Lung (tissue), 12 donors: ENCODE results near the gene DNHD1. TPM values are rescaled to one million over a fixed set of nuclear protein-coding genes. Genes with fewer than 3 reads are reported as not detected.

Source experiments
- ATAC-seq: fragments of 200-7000 bp; cut with Tn5 transposase; one replicate; pipeline ENCODE4 v1.9.1; 2020; ENCODE audit warnings: moderate number of reproducible peaks; ENCODE audit not compliant: insufficient read depth, low FRiP score
- DNase-seq, 3 donors: peaks; one replicate each; pipeline ENCODE4 v3.0.0-alpha.2; 2013 to 2017
- H3K27ac ChIP-seq, 2 donors: one replicate each; pipeline ENCODE4 v1.5.1; 2013; ENCODE audit warnings: mild to moderate bottlenecking in 2 of 2, moderate library complexity in 2 of 2, control low read depth in 1 of 2, inconsistent platforms in 1 of 2, low read depth in 1 of 2, low read length in 1 of 2
- H3K27me3 ChIP-seq, 3 donors: one replicate each; pipeline ENCODE4 v1.5.1; 2013; ENCODE audit warnings: low read length in 2 of 3; ENCODE audit not compliant: control insufficient read depth in 3 of 3, insufficient read depth in 3 of 3
- H3K36me3 ChIP-seq, 4 donors: one replicate each; pipeline ENCODE4 v1.5.1; 2013; ENCODE audit warnings: low read length in 4 of 4, mild to moderate bottlenecking in 1 of 4, moderate library complexity in 1 of 4; ENCODE audit not compliant: control insufficient read depth in 4 of 4, insufficient read depth in 4 of 4
- H3K4me1 ChIP-seq, 5 donors: one replicate each; pipeline ENCODE4 v1.5.1; 2013; ENCODE audit warnings: low read length in 5 of 5, mild to moderate bottlenecking in 2 of 5, moderate library complexity in 1 of 5; ENCODE audit not compliant: control insufficient read depth in 5 of 5, insufficient read depth in 5 of 5
- H3K4me3 ChIP-seq: one replicate; pipeline ENCODE4 v1.5.1; 2013; ENCODE audit warnings: mild to moderate bottlenecking, control low read depth, moderate library complexity
- H3K9ac ChIP-seq, 2 donors: one replicate each; pipeline ENCODE4 v1.5.1; 2013; ENCODE audit warnings: low read length in 2 of 2, control low read depth in 1 of 2; ENCODE audit not compliant: insufficient read depth in 1 of 2
- H3K9me3 ChIP-seq, 4 donors: one replicate each; pipeline ENCODE4 v1.5.1; 2013; ENCODE audit warnings: low read length in 3 of 4, mild to moderate bottlenecking in 1 of 4, moderate library complexity in 1 of 4; ENCODE audit not compliant: control insufficient read depth in 4 of 4, insufficient read depth in 3 of 4
- CTCF ChIP-seq: IDR thresholded peaks from 2 replicates; pipeline ENCODE4 v1.5.1; 2012; ENCODE audit warnings: mild to moderate bottlenecking; ENCODE audit errors: control extremely low read depth, extremely low read depth
- WGBS, 2 donors: extraction: QIAGEN DNeasy Blood & Tissue Kit; methylation state at CpG; one replicate each; pipeline ENCODE4 v1.1.7; 2013; 5-methylcytosine and 5-hydroxymethylcytosine counted together
- polyA plus RNA-seq, 2 donors: library from polyadenylated mRNA; stranded (reverse); fragments of 200-250 nt; gene quantifications; one replicate each; pipeline ENCODE4 v1.2.1, GENCODE V29; 2013
- total RNA-seq, 2 donors: library from RNA; depleted of rRNA in 1 of 2; stranded (reverse); fragments of >200 nt in 1 of 2; gene quantifications; one replicate each; pipeline ENCODE4 v1.2.1, GENCODE V29; 2014 to 2021
- donor health status: control.
- donor health status: control.
- donor health status: Bipolar disorder and iron deficiency.
- donor health status: healthy.
- donor health status: DM: yes; HTN: yes; CAD: no.

DNHD1 gene
- total and polyA plus RNA-seq, 4 donors: 4.5 to 15.6 (median 12.0) TPM

- 9% methylated on average over 15 of the region's 15 CpGs for WGBS, 2 donors
Measured at GRCh38 chr11:6618117-6619003, 121.3 kb downstream of the DNHD1 start.

GRCh38 chr11:6619004-6619745, 122.1 kb downstream of the DNHD1 start, which contains the start of gene TPP1:
TSS of gene TPP1 (minus strand) at chr11:6619422. CDS start at chr11:6619400, 22 bp downstream.
- DNase-seq (peak; percentile 94 to 97 (median 97)), ATAC-seq (peak; percentile 95)
- peak within 1 kb of the TSS; percentile 78 for H3K4me3 ChIP-seq
- 0 to 1% methylated on average over 16 of the region's 16 CpGs for WGBS, 2 donors
- H3K36me3 ChIP-seq: peaks cover 0 to 30% (median 14%) of the 10 kb centered on the region in 4 donors
- H3K9me3 ChIP-seq: no peaks in the 10 kb centered on the region
- no peaks in the 10 kb centered on the region for H3K27me3 ChIP-seq
- no peak for TF ChIP-seq CTCF
- H3K4me1 ChIP-seq: peaks cover 0 to 23% (median 11%) of the 10 kb centered on the region in 5 donors
- H3K27ac ChIP-seq: peak within 1 kb of the TSS; percentile 43 to 93
- peak within 1 kb of the TSS; percentile 63 to 84 for H3K9ac ChIP-seq

More at GRCh38 chr11:6618117-6619003, 121.3 kb downstream of the DNHD1 start:
- Histone ChIP-seq H3K4me3 (peak overlapping the region; percentile 78), H3K4me1 (peaks cover 0 to 23% (median 11%) of the 10 kb centered on the region in 5 donors), H3K9me3 (no peaks in the 10 kb centered on the region), H3K36me3 (peaks cover 0 to 23% (median 12%) of the 10 kb centered on the region in 4 donors), H3K27me3 (no peaks in the 10 kb centered on the region), H3K27ac (peak overlapping the region; percentile 24 to 93), H3K9ac (peak overlapping the region; percentile 63 to 84)
- peak; percentile 4 for TF ChIP-seq CTCF
- ATAC-seq (no peak), DNase-seq (peak; percentile 81 to 90 (median 84))

- Histone ChIP-seq H3K36me3 (peaks cover 0 to 30% (median 17%) of the 10 kb centered on the region in 4 donors), H3K9me3 (no peaks in the 10 kb centered on the region), H3K27ac (no peak overlapping the region), H3K4me3 (no peak overlapping the region), H3K9ac (no peak overlapping the region), H3K27me3 (no peaks in the 10 kb centered on the region), H3K4me1 (peaks cover 0 to 23% (median 11%) of the 10 kb centered on the region in 5 donors)
- 58 to 74% methylated on average over 1 of the region's 1 CpG for WGBS, 2 donors
- DNase-seq: no peak
- TF ChIP-seq CTCF: no peak
- no peak for ATAC-seq
Measured at GRCh38 chr11:6620636-6621035, 123.6 kb downstream of the DNHD1 start.

Other genes with a start within 250 kb of the DNHD1 start
- not detected for gene CCKBR, start 237.4 kb upstream of the DNHD1 start, total RNA-seq
- gene CCKBR, start 237.4 kb upstream of the DNHD1 start, polyA plus RNA-seq: not detected
- 100 to 1,000 TPM in 1 of 2 donors, 10 to 100 TPM in 1; 23.2 to 122 TPM for gene CAVIN3, start 176.8 kb upstream of the DNHD1 start, total RNA-seq
- gene CAVIN3, start 176.8 kb upstream of the DNHD1 start, polyA plus RNA-seq: 100 to 1,000 TPM in 1 of 2 donors, 10 to 100 TPM in 1; 59.1 to 114 TPM
- 10 to 100 TPM; 19.3 to 69.5 TPM for gene SMPD1, start 106.8 kb upstream of the DNHD1 start, total RNA-seq
- 10 to 100 TPM; 31.8 to 34.0 TPM for gene SMPD1, start 106.8 kb upstream of the DNHD1 start, polyA plus RNA-seq
- 10 to 100 TPM; 38.9 to 42.0 TPM for gene APBB1, start 78.2 kb upstream of the DNHD1 start, total RNA-seq
- 10 to 100 TPM; 18.8 to 22.3 TPM for gene APBB1, start 78.2 kb upstream of the DNHD1 start, polyA plus RNA-seq
- 1 to 10 TPM; 2.3 to 3.5 TPM for gene HPX, start 56.3 kb upstream of the DNHD1 start, total RNA-seq
- gene HPX, start 56.3 kb upstream of the DNHD1 start, polyA plus RNA-seq: 1 to 10 TPM in 1 of 2 donors, under 1 TPM in 1; 0.46 to 1.3 TPM
- 10 to 100 TPM; 28.4 to 29.0 TPM for gene TRIM3, start 23.3 kb upstream of the DNHD1 start, total RNA-seq
- gene TRIM3, start 23.3 kb upstream of the DNHD1 start, polyA plus RNA-seq: 10 to 100 TPM; 15.7 to 16.4 TPM
- 10 to 100 TPM; 34.0 to 53.7 TPM for gene ARFIP2, start 15.9 kb upstream of the DNHD1 start, total RNA-seq
- 10 to 100 TPM; 41.9 to 51.1 TPM for gene ARFIP2, start 15.9 kb upstream of the DNHD1 start, polyA plus RNA-seq
- gene TIMM10B, start 15.8 kb upstream of the DNHD1 start, total RNA-seq: 10 to 100 TPM; 31.5 to 43.4 TPM
- gene TIMM10B, start 15.8 kb upstream of the DNHD1 start, polyA plus RNA-seq: 10 to 100 TPM; 20.5 to 32.6 TPM
- gene RRP8, start 106.3 kb downstream of the DNHD1 start, total RNA-seq: 10 to 100 TPM; 15.0 to 19.1 TPM
- gene RRP8, start 106.3 kb downstream of the DNHD1 start, polyA plus RNA-seq: 10 to 100 TPM; 16.2 to 17.4 TPM
- 100 to 1,000 TPM; 134 to 147 TPM for gene ILK, start 106.5 kb downstream of the DNHD1 start, total RNA-seq
- gene ILK, start 106.5 kb downstream of the DNHD1 start, polyA plus RNA-seq: 100 to 1,000 TPM in 1 of 2 donors, 10 to 100 TPM in 1; 91.1 to 138 TPM
- gene TAF10, start 114.9 kb downstream of the DNHD1 start, total RNA-seq: 100 to 1,000 TPM in 1 of 2 donors, 10 to 100 TPM in 1; 23.9 to 149 TPM
- gene TAF10, start 114.9 kb downstream of the DNHD1 start, polyA plus RNA-seq: 100 to 1,000 TPM; 108 to 126 TPM
- 100 to 1,000 TPM; 124 to 150 TPM for gene TPP1, start 122.1 kb downstream of the DNHD1 start, total RNA-seq
- gene TPP1, start 122.1 kb downstream of the DNHD1 start, polyA plus RNA-seq: 100 to 1,000 TPM in 1 of 2 donors, 10 to 100 TPM in 1; 57.6 to 169 TPM
- 10 to 100 TPM; 14.9 to 39.9 TPM for gene DCHS1, start 158.5 kb downstream of the DNHD1 start, total RNA-seq
- gene DCHS1, start 158.5 kb downstream of the DNHD1 start, polyA plus RNA-seq: 1 to 10 TPM; 6.0 to 8.2 TPM
- gene MRPL17, start 186.1 kb downstream of the DNHD1 start, total RNA-seq: 10 to 100 TPM; 28.2 to 43.2 TPM
- gene MRPL17, start 186.1 kb downstream of the DNHD1 start, polyA plus RNA-seq: 10 to 100 TPM; 48.6 to 81.4 TPM